Measurements from ENCODE around the gene POLQ.
"Not testable (repeated sequence)": the region's sequence is repeated elsewhere in the genome, so short reads cannot be mapped to it uniquely, and the experiment has no call there.

DNA sequence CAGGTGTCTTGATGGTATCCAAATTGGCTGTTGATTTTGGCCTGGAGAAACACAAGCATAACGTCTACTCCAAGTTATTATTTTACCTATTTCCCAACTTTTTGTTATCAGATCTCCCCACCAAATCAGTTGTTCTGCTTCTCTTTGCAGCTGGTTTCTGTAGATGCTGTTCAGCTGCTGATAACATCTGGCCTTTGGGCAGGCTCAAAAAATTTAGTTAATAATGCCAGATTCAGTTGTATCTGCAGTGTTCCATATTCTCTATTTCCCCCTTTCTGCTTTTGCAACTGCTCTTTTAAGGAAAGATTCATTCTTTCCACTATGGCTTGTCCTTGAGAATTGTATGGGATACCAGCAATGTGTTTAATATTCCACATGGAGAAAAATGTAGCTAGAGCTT is 149.8 kb downstream of the POLQ start:
- not testable (repeated sequence) for TF ChIP-seq CTCF (conservative IDR thresholded peaks at IDR 0.05; ENCODE audit: low read depth, low read length); EZH2 (IDR thresholded peaks at IDR 0.05; ENCODE audit: borderline replicate concordance, low read depth, low read length, poor library complexity, severe bottlenecking)
